ENCODE measurements around the gene CRIM1.
A peak's percentile ranks its signal among the peaks of the same experiment; 100 is the strongest.

Gene CRIM1

GRCh38 chr2:36554531-36554930 is 199.0 kb downstream of the CRIM1 start:
- DNase-seq (ENCODE audit: low read depth), result no peak

GRCh38 chr2:36555789-36556188 is 200.2 kb downstream of the CRIM1 start:
- DNase-seq (ENCODE audit: low read depth), result no peak

- DNase-seq (ENCODE audit: low read depth), result peak; percentile 51
Observed at GRCh38 chr2:36556842-36557241, 201.3 kb downstream of the CRIM1 start.

- no peak for DNase-seq (ENCODE audit: low read depth)
Observed at GRCh38 chr2:36559221-36559942, 203.8 kb downstream of the CRIM1 start.

GRCh38 chr2:36560726-36561125 is 205.1 kb downstream of the CRIM1 start:
- no peak for DNase-seq (ENCODE audit: low read depth)

- peak; percentile 80 for DNase-seq (ENCODE audit: low read depth)
Observed at GRCh38 chr2:36561237-36561944, 205.8 kb downstream of the CRIM1 start.

GRCh38 chr2:36562240-36562639 is 206.7 kb downstream of the CRIM1 start:
- DNase-seq (ENCODE audit: low read depth), result no peak

GRCh38 chr2:36562973-36563532 is 207.5 kb downstream of the CRIM1 start:
- no peak for DNase-seq (ENCODE audit: low read depth)

- no peak for DNase-seq (ENCODE audit: low read depth)
Observed at GRCh38 chr2:36564377-36564930, 208.9 kb downstream of the CRIM1 start.

GRCh38 chr2:36565712-36566111 is 210.1 kb downstream of the CRIM1 start:
- no peak for DNase-seq (ENCODE audit: low read depth)

- no peak for DNase-seq (ENCODE audit: low read depth)
Observed at GRCh38 chr2:36566887-36567286, 211.3 kb downstream of the CRIM1 start.

GRCh38 chr2:36567711-36568408 is 212.3 kb downstream of the CRIM1 start:
- no peak for DNase-seq (ENCODE audit: low read depth)

- DNase-seq (ENCODE audit: low read depth), result no peak
Observed at GRCh38 chr2:36568516-36569246, 213.1 kb downstream of the CRIM1 start.

- no peak for DNase-seq (ENCODE audit: low read depth)
Observed at GRCh38 chr2:36569267-36569856, 213.8 kb downstream of the CRIM1 start.

GRCh38 chr2:36570416-36570815 is 214.8 kb downstream of the CRIM1 start:
- no peak for DNase-seq (ENCODE audit: low read depth)

- DNase-seq (ENCODE audit: low read depth), result no peak
Observed at GRCh38 chr2:36572054-36572718, 216.6 kb downstream of the CRIM1 start.

- no peak for DNase-seq (ENCODE audit: low read depth)
Observed at GRCh38 chr2:36572719-36573059, 217.1 kb downstream of the CRIM1 start.

GRCh38 chr2:36573165-36573564 is 217.6 kb downstream of the CRIM1 start:
- DNase-seq (ENCODE audit: low read depth), result no peak

GRCh38 chr2:36574560-36574959 is 219.0 kb downstream of the CRIM1 start:
- DNase-seq (ENCODE audit: low read depth), result no peak

GRCh38 chr2:36577884-36578283 is 222.3 kb downstream of the CRIM1 start:
- DNase-seq (ENCODE audit: low read depth), result no peak

Data from stromal cell of bone marrow (primary cell).